Tongue (tissue), 2 donors: ENCODE results near the gene USP1. TPM values are rescaled to one million over a fixed set of nuclear protein-coding genes. Genes with fewer than 3 reads are reported as not detected.

Source experiments
- DNase-seq: peaks from one replicate; pipeline ENCODE4 v3.0.0-alpha.2; 2015
- total RNA-seq: library from RNA; depleted of rRNA; stranded (reverse); fragments of >200 nt; gene quantifications from one replicate; pipeline ENCODE4 v1.2.3, GENCODE V29; 2014

Gene USP1
- total RNA-seq, result 65.6 TPM

GRCh38 chr1:62436466-62437272 is at the start of gene USP1:
TSS of gene USP1 (plus strand) at chr1:62437049. CDS start at chr1:62439868, 2,819 bp downstream.
- DNase-seq, result peak; percentile 94

GRCh38 chr1:62389531-62389930 is 47.3 kb upstream of the USP1 start:
- no peak for DNase-seq

GRCh38 chr1:62390071-62390470 is 46.8 kb upstream of the USP1 start:
- no peak for DNase-seq

GRCh38 chr1:62391369-62391971 is 45.4 kb upstream of the USP1 start:
- DNase-seq, result peak; percentile 62

- DNase-seq, result no peak
These were observed 43.9 kb upstream of the USP1 start for GRCh38 chr1:62392951-62393350.

- no peak for DNase-seq
These were observed 42.2 kb upstream of the USP1 start for GRCh38 chr1:62394646-62395045.

GRCh38 chr1:62395291-62395690 is 41.6 kb upstream of the USP1 start:
- DNase-seq, result peak; percentile 21

GRCh38 chr1:62396871-62397270 is 40.0 kb upstream of the USP1 start:
- no peak for DNase-seq

GRCh38 chr1:62397301-62397700 is 39.5 kb upstream of the USP1 start:
- no peak for DNase-seq

- DNase-seq, result no peak
These were observed 38.5 kb upstream of the USP1 start for GRCh38 chr1:62398377-62398776.

GRCh38 chr1:62401034-62401760 is 35.7 kb upstream of the USP1 start:
- peak; percentile 20 for DNase-seq

GRCh38 chr1:62405247-62405646 is 31.6 kb upstream of the USP1 start:
- DNase-seq, result no peak

- DNase-seq, result no peak
These were observed 30.3 kb upstream of the USP1 start for GRCh38 chr1:62406576-62406975.

- DNase-seq, result peak; percentile 87
These were observed 29.3 kb upstream of the USP1 start for GRCh38 chr1:62407398-62408009.

- no peak for DNase-seq
These were observed 21.2 kb upstream of the USP1 start for GRCh38 chr1:62415687-62416086.

GRCh38 chr1:62417351-62417999 is 19.4 kb upstream of the USP1 start:
- DNase-seq, result no peak

- DNase-seq, result no peak
These were observed 16.6 kb upstream of the USP1 start for GRCh38 chr1:62420214-62420613.

- DNase-seq, result no peak
These were observed 13.1 kb upstream of the USP1 start for GRCh38 chr1:62423580-62424242.

- DNase-seq, result no peak
These were observed 12.4 kb upstream of the USP1 start for GRCh38 chr1:62424411-62424810.

- no peak for DNase-seq
These were observed 11.8 kb upstream of the USP1 start for GRCh38 chr1:62425041-62425440.

GRCh38 chr1:62426237-62426636 is 10.6 kb upstream of the USP1 start:
- DNase-seq, result no peak

GRCh38 chr1:62426794-62427193 is 10.1 kb upstream of the USP1 start:
- no peak for DNase-seq
